Muscle of leg (tissue), 11 donors: ENCODE measurements around the gene KIF17. TPM values are rescaled to one million over a fixed set of nuclear protein-coding genes. Genes with fewer than 3 reads are reported as not detected.
"Not testable (repeated sequence)": the region's sequence is repeated elsewhere in the genome, so short reads cannot be mapped to it uniquely, and the experiment has no call there.

ENCODE experiments used
- DNase-seq: peaks from one replicate; pipeline ENCODE4 v3.0.0; 2013
- H3K27ac ChIP-seq: one replicate; pipeline ENCODE4 v1.5.1; 2013; ENCODE audit warnings: mild to moderate bottlenecking, low read length, control low read depth
- H3K27me3 ChIP-seq: one replicate; pipeline ENCODE4 v1.6.1; 2013; ENCODE audit warnings: low read length; ENCODE audit not compliant: control insufficient read depth, insufficient read depth
- H3K36me3 ChIP-seq: one replicate; pipeline ENCODE4 v1.6.1; 2013; ENCODE audit warnings: low read length; ENCODE audit not compliant: control insufficient read depth, insufficient read depth
- H3K4me1 ChIP-seq: one replicate; pipeline ENCODE4 v1.6.1; 2013; ENCODE audit warnings: low read length; ENCODE audit not compliant: control insufficient read depth, insufficient read depth
- H3K4me3 ChIP-seq: one replicate; pipeline ENCODE4 v1.5.1; 2013; ENCODE audit warnings: low read length, control low read depth
- H3K9me3 ChIP-seq: replicated peaks from 2 replicates; pipeline ENCODE4 v1.6.1; 2013; ENCODE audit warnings: low read depth, low read length; ENCODE audit not compliant: control insufficient read depth
- WGBS: methylation state at CpG from one replicate; pipeline ENCODE4 v1.1.5; 2013; ENCODE audit warnings: missing lambda C conversion rate; ENCODE audit not compliant: insufficient coverage; 5-methylcytosine and 5-hydroxymethylcytosine counted together
- polyA plus RNA-seq, 8 donors: library from polyadenylated mRNA; unstranded; fragments of 120-200 nt; gene quantifications; one replicate each; pipeline versions ENCODE4 v1.2.1 to v1.2.3, GENCODE V29; 2013; ENCODE audit warnings: inconsistent platforms in 1 of 8, low replicate concordance in 1 of 8; ENCODE audit not compliant: insufficient read length in 8 of 8, insufficient read depth in 1 of 8
- total RNA-seq: library from RNA; stranded (reverse); fragments of 120-200 nt; gene quantifications from one replicate; pipeline ENCODE4 v1.2.4, GENCODE V29; 2013

Gene KIF17
- total and polyA plus RNA-seq, 9 donors: 1.8 to 4.3 (median 2.3) TPM

- not testable (repeated sequence) for H3K4me1 ChIP-seq, H3K27ac ChIP-seq, DNase-seq, H3K4me3 ChIP-seq, H3K9me3 ChIP-seq, H3K36me3 ChIP-seq, H3K27me3 ChIP-seq
- 91% methylated on average over 5 of the region's 11 CpGs for WGBS
Observed at GRCh38 chr1:20673626-20674025, 44.2 kb downstream of the KIF17 start.

GRCh38 chr1:20672265-20672632, 45.6 kb downstream of the KIF17 start:
- no peak for DNase-seq
- no peaks in the 10 kb centered on the region for H3K27me3 ChIP-seq
- H3K27ac ChIP-seq: no peak overlapping the region
- H3K9me3 ChIP-seq: no peaks in the 10 kb centered on the region
- no peaks in the 10 kb centered on the region for H3K4me1 ChIP-seq
- 90% methylated on average over 4 of the region's 4 CpGs for WGBS
- H3K4me3 ChIP-seq: no peak overlapping the region
- H3K36me3 ChIP-seq: no peaks in the 10 kb centered on the region

GRCh38 chr1:20670936-20671335, 46.9 kb downstream of the KIF17 start:
- Histone ChIP-seq H3K27ac (no peak overlapping the region), H3K27me3 (no peaks in the 10 kb centered on the region), H3K36me3 (no peaks in the 10 kb centered on the region), H3K4me3 (no peak overlapping the region), H3K4me1 (no peaks in the 10 kb centered on the region), H3K9me3 (no peaks in the 10 kb centered on the region)
- DNase-seq: no peak
- 90% methylated on average over 5 of the region's 5 CpGs for WGBS

GRCh38 chr1:20668581-20668980, 49.2 kb downstream of the KIF17 start:
- WGBS: 100% methylated on average over 1 of the region's 1 CpG
- H3K4me3 ChIP-seq: no peak overlapping the region
- no peaks in the 10 kb centered on the region for H3K9me3 ChIP-seq
- no peaks in the 10 kb centered on the region for H3K36me3 ChIP-seq
- DNase-seq: no peak
- no peaks in the 10 kb centered on the region for H3K27me3 ChIP-seq
- H3K4me1 ChIP-seq: no peaks in the 10 kb centered on the region
- no peak overlapping the region for H3K27ac ChIP-seq

GRCh38 chr1:20666804-20667203, 51.0 kb downstream of the KIF17 start:
- H3K27ac ChIP-seq: no peak overlapping the region
- WGBS: 100% methylated on average over 1 of the region's 1 CpG
- H3K4me3 ChIP-seq: no peak overlapping the region
- peaks cover 6% of the 10 kb centered on the region for H3K4me1 ChIP-seq
- no peak for DNase-seq
- H3K9me3 ChIP-seq: no peaks in the 10 kb centered on the region
- no peaks in the 10 kb centered on the region for H3K36me3 ChIP-seq
- no peaks in the 10 kb centered on the region for H3K27me3 ChIP-seq

- H3K36me3 ChIP-seq: no peaks in the 10 kb centered on the region
- H3K4me1 ChIP-seq: peaks cover 8% of the 10 kb centered on the region
- no peaks in the 10 kb centered on the region for H3K9me3 ChIP-seq
- DNase-seq: peak; percentile 41
- peak overlapping the region; percentile 13 for H3K27ac ChIP-seq
- no peak overlapping the region for H3K4me3 ChIP-seq
- no peaks in the 10 kb centered on the region for H3K27me3 ChIP-seq
- 63% methylated on average over 14 of the region's 16 CpGs for WGBS
Observed at GRCh38 chr1:20666146-20666545, 51.7 kb downstream of the KIF17 start.

- H3K27me3 ChIP-seq: no peaks in the 10 kb centered on the region
- DNase-seq: no peak
- no peak overlapping the region for H3K27ac ChIP-seq
- no peaks in the 10 kb centered on the region for H3K9me3 ChIP-seq
- peaks cover 8% of the 10 kb centered on the region for H3K4me1 ChIP-seq
- 83% methylated on average over 8 of the region's 12 CpGs for WGBS
- no peaks in the 10 kb centered on the region for H3K36me3 ChIP-seq
- H3K4me3 ChIP-seq: no peak overlapping the region
Observed at GRCh38 chr1:20665726-20666125, 52.1 kb downstream of the KIF17 start.

GRCh38 chr1:20663969-20664715, 53.7 kb downstream of the KIF17 start:
- no peak overlapping the region for H3K27ac ChIP-seq
- peaks cover 14% of the 10 kb centered on the region for H3K4me1 ChIP-seq
- H3K27me3 ChIP-seq: no peaks in the 10 kb centered on the region
- H3K36me3 ChIP-seq: peaks cover 7% of the 10 kb centered on the region
- DNase-seq: no peak
- H3K4me3 ChIP-seq: no peak overlapping the region
- no peaks in the 10 kb centered on the region for H3K9me3 ChIP-seq
- 68% methylated on average over 10 of the region's 12 CpGs for WGBS

- no peak for DNase-seq
- Histone ChIP-seq H3K4me3 (no peak overlapping the region), H3K27me3 (no peaks in the 10 kb centered on the region), H3K9me3 (no peaks in the 10 kb centered on the region), H3K4me1 (peaks cover 14% of the 10 kb centered on the region), H3K36me3 (peaks cover 13% of the 10 kb centered on the region), H3K27ac (no peak overlapping the region)
- no CpG with 5 or more reads among the region's 1 CpG for WGBS
Observed at GRCh38 chr1:20663365-20663764, 54.4 kb downstream of the KIF17 start.

- H3K4me1 ChIP-seq: peaks cover 14% of the 10 kb centered on the region
- H3K9me3 ChIP-seq: no peaks in the 10 kb centered on the region
- H3K4me3 ChIP-seq: peak overlapping the region; percentile 93
- DNase-seq: no peak
- H3K27me3 ChIP-seq: no peaks in the 10 kb centered on the region
- H3K27ac ChIP-seq: peak overlapping the region; percentile 86
- peaks cover 24% of the 10 kb centered on the region for H3K36me3 ChIP-seq
- WGBS: 35% methylated on average over 5 of the region's 7 CpGs
Observed at GRCh38 chr1:20662110-20662475, 55.7 kb downstream of the KIF17 start.
